ENCODE measurements around the gene PPP3R1.
A peak's percentile ranks its signal among the peaks of the same experiment; 100 is the strongest.
"Not testable (repeated sequence)": the region's sequence is repeated elsewhere in the genome, so short reads cannot be mapped to it uniquely, and the experiment has no call there.

PPP3R1 gene

DNA sequence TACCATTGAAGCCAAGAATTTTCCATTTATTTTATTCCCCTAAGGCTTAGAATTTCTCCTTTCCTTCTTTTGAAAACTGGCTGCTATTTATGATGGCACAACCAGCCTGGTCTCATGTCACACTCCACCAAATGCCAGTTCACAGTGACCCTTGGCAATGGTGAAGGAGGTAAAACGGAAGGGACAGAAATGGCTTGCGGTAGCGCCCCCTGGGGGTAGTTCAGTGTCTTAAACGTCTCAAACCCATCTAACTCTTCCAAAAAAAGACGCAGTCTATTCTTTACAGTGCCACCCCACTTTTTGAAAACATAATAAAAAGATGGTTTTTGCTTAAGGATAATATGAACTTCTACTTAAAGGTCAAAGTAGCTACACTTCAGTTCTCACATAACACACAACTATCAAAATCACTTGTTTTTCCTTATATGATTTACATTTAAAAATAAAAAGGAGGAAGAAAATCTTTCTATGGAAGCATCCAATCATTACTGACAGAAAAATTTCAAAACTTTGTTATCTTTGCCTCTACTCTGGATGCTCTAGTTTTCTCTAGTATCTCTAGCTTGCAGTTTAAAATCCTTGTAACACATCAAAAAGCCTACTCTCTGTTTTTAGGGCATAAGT lies 66.7 kb downstream of the PPP3R1 start:
- DNase-seq = peak; percentile 39 to 52

DNA sequence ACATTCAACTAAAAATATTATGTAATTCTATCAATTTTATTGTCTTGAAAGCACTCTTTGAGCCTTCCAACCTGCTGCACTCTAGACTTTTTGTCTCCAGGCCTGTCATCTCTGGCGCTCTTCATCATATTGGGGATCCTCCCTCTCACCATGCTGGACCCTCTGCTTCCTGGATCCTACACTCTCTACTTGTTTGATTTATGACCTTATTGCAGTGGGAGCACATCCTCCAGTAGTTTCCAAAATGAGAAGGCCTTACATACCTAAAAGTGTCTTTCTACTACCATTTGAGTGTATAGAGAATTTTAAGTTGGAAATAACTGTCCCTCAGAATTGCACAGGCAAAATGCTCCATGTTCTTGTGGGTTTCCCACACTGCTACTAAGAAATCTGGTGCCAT lies 69.4 kb downstream of the PPP3R1 start:
- no peak for DNase-seq

- no peak for DNase-seq
Observed at GRCh38 chr2:68178954-68179627, 73.2 kb downstream of the PPP3R1 start.

DNA sequence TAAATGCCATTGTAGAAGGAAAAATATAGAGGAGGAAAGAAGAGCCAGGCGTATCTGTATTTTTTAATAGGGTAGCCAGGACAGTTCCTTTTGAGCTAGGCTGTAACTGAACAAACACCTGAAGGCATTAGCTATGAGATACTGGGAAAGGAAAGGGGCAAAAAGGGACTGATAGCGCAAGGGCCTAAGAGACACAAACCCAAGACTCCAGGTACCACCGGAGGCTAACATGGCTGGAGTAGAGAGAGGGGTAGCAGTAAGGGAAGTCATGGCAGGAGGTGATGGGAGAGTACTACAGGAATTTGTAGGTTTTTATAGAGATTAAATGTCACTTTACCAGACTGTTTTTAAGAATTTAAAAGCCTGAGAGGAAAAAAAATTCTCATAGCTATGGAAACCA lies 73.9 kb downstream of the PPP3R1 start:
- DNase-seq = no peak

- no peak for DNase-seq
Observed at GRCh38 chr2:68177541-68177940, 74.8 kb downstream of the PPP3R1 start.

GRCh38 chr2:68176657-68177056 lies 75.7 kb downstream of the PPP3R1 start:
- DNase-seq = no peak

- DNase-seq = not testable (repeated sequence)
Observed at GRCh38 chr2:68175210-68175609, 77.1 kb downstream of the PPP3R1 start.

- DNase-seq = no peak
Observed at GRCh38 chr2:68172990-68173700, 79.2 kb downstream of the PPP3R1 start.

- no peak for DNase-seq
Observed at GRCh38 chr2:68172521-68172920, 79.8 kb downstream of the PPP3R1 start.

- no peak for DNase-seq
Observed at GRCh38 chr2:68171684-68172083, 80.6 kb downstream of the PPP3R1 start.

- DNase-seq = no peak
Observed at GRCh38 chr2:68171146-68171545, 81.2 kb downstream of the PPP3R1 start.

GRCh38 chr2:68169308-68169707 lies 83.0 kb downstream of the PPP3R1 start:
- DNase-seq = no peak

DNA sequence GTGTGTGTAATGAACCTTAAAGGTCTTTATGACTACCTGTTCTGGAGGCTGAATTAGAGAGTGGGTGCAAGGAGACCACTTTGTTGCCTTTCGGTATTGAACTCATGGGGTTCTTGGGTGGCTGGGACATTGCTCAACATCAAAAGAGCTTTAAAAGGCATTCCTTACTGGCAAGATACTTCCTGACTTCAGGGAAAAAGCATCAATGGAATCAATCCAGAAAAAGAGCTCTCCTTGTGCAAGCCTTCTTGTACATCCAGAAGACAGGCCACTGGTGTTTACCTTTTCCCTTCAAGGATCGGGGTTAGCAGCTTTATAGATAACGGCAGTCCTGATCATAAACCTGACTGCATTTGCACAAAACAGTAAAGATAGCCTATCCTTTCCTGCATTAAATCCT lies 85.1 kb downstream of the PPP3R1 start:
- no peak for DNase-seq

DNA sequence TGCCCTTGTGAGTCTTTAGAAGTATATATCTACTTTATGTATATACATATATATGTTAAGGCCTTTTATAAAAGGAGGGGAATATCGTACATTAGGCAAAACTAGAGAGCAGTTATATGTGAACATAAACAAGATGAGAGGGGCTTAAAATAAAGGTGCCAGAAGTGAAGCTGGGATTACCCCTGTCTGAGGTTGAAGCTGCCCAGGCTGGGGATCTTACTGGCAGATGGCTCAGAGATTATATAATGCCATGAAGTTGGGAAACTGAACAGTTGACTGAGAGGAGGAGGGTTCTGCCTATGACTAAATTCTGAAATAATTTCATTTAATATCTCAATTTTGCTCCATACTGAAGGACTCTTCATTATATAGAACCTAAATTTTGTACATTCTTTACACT lies 88.7 kb downstream of the PPP3R1 start:
- DNase-seq = no peak

- DNase-seq = no peak
Observed at GRCh38 chr2:68158134-68158447, 94.2 kb downstream of the PPP3R1 start.

DNA sequence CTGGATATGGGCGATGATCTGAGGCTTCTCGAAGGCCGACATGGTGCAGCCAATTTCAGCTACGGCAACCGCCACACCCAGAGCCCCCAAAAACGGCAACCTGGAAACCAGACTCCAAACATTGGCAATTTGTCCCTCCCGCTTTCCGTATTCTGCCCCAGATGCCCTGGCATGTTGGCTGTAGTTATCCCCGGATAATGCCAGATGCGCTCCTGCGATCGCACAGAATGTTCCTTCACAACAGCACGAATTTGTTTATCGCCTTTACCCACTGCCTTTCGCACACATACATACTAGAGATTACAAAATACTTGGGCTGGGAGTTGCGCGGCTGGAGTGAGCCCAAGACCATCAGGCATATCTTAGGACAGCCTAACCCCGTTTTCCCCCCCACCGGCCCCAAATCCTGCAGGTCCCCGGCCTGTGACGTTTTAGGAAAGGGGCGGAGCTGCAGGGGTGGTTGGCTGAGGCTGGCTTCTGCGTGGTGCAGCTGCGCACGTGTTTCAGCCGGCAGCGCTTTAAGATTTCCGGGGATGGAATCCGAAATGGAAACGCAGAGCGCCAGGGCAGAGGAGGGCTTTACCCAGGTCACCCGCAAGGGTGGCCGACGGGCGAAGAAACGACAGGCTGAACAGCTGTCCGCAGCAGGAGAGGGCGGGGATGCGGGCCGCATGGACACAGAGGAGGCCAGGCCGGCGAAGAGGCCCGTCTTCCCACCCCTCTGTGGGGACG lies 94.8 kb downstream of the PPP3R1 start, which contains the start of gene PNO1:
Gene PNO1, plus strand, starts transcription at position 487 of the 732 bp plus-strand sequence. Its CDS starts 47 bp downstream, at position 534.
- peak; percentile 94 to 95 for DNase-seq

GRCh38 chr2:68157002-68157401 lies 95.3 kb downstream of the PPP3R1 start:
- no peak for DNase-seq

- DNase-seq = no peak
Observed at GRCh38 chr2:68156419-68156818, 95.9 kb downstream of the PPP3R1 start.

GRCh38 chr2:68155618-68156017 lies 96.7 kb downstream of the PPP3R1 start:
- DNase-seq = no peak

GRCh38 chr2:68152681-68153347 lies 99.5 kb downstream of the PPP3R1 start:
- no peak for DNase-seq

DNA sequence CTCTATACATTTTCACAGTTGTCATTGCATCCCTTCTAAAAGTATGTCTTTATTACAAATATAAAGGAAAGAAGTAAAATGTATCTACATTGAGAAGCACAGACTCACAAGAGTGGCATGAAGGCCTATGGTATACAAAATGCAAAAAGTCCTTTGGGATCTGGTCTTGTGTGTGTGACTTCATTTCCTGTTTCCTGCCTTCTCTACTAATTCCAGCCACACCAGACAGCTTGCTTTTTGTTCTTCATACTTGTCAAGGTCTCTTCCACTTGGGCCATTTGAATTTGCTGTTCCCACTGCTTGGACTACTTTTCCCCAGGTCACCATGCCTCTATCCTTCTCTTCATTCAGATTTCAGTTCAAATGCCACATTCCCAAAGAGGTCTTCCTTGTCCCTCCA lies 101.3 kb downstream of the PPP3R1 start:
- DNase-seq = no peak

GRCh38 chr2:68141875-68142274 lies 110.5 kb downstream of the PPP3R1 start:
- DNase-seq = no peak
